HG02884 (cell line): ENCODE measurements around the gene SF3B1.
"Not testable (repeated sequence)": the region's sequence is repeated elsewhere in the genome, so short reads cannot be mapped to it uniquely, and the experiment has no call there.

ENCODE experiments used
- ATAC-seq: cut with Tn5 transposase; IDR thresholded peaks from one replicate; pipeline ENCODE4 v1.9.1; 2021; ENCODE audit warnings: mild to moderate bottlenecking, moderate library complexity; ENCODE audit not compliant: unreplicated experiment

SF3B1 gene

GRCh38 chr2:197345846-197346370 is 88.9 kb downstream of the SF3B1 start:
- no peak for ATAC-seq

GRCh38 chr2:197343968-197344367 is 90.9 kb downstream of the SF3B1 start:
- ATAC-seq, result not testable (repeated sequence)

DNA sequence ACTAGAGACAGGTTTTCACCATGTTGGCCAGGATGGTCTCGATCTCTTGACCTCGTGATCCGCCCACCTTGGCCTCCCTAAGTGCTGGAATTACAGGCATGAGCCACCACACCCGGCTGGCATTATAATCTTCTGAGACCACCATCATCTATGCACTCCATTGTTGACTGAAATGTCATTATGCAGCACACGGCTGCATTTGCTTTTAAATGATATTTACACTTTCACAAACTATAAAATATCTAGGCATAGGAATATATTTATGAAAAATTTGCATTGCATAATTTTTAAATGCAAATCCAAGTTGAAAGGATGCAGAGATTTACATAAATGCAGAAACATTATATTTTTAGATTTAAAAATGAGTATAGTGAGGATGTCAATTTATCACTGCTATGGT is 94.2 kb downstream of the SF3B1 start:
- ATAC-seq, result no peak
